Neural crest cell (in vitro differentiated cells): ENCODE data around the gene IL17RE. TPM values are rescaled to one million over a fixed set of nuclear protein-coding genes. Genes with fewer than 3 reads are reported as not detected.
A peak's percentile ranks its signal among the peaks of the same experiment; 100 is the strongest.
"Not testable (repeated sequence)": the region's sequence is repeated elsewhere in the genome, so short reads cannot be mapped to it uniquely, and the experiment has no call there.

ENCODE experiments used
- DNase-seq: peaks from one replicate; pipeline ENCODE4 v3.0.0; 2021; ENCODE audit warnings: low read depth, mixed read lengths, low spot score
- H3K27ac Mint-ChIP-seq: one replicate; pipeline ENCODE4 v1.8.0; 2021; ENCODE audit warnings: mild to moderate bottlenecking, mixed read lengths; ENCODE audit not compliant: unreplicated experiment
- H3K27me3 Mint-ChIP-seq: 2 replicates; pipeline ENCODE4 v1.8.0; 2021; ENCODE audit warnings: low read depth, mild to moderate bottlenecking, mixed read lengths
- H3K36me3 Mint-ChIP-seq: 2 replicates; pipeline ENCODE4 v1.8.0; 2021; ENCODE audit warnings: low read depth, mild to moderate bottlenecking, mixed read lengths
- H3K4me1 Mint-ChIP-seq: 2 replicates; pipeline ENCODE4 v1.8.0; 2021; ENCODE audit warnings: mixed read lengths
- H3K4me3 Mint-ChIP-seq: one replicate; pipeline ENCODE4 v1.8.0; 2021; ENCODE audit warnings: mild to moderate bottlenecking, mixed read lengths
- H3K9me3 Mint-ChIP-seq: 2 replicates; pipeline ENCODE4 v1.8.0; 2021; ENCODE audit warnings: mixed read lengths
- total RNA-seq: library from RNA; stranded (reverse); gene quantifications from 2 replicates; pipeline ENCODE4 v1.2.1, GENCODE V29; 2021
- TF ChIP-seq, protein P1 (sequence below): fragments of 200-600 bp; sonication (generic); conservative IDR thresholded peaks from 2 replicates; pipeline ENCODE4 v1.5.0; 2021; ENCODE audit warnings: antibody characterized with exemption, mild to moderate bottlenecking

IL17RE gene
- total RNA-seq, 1 donor from 2014 or later, result 1.7 TPM

DNA sequence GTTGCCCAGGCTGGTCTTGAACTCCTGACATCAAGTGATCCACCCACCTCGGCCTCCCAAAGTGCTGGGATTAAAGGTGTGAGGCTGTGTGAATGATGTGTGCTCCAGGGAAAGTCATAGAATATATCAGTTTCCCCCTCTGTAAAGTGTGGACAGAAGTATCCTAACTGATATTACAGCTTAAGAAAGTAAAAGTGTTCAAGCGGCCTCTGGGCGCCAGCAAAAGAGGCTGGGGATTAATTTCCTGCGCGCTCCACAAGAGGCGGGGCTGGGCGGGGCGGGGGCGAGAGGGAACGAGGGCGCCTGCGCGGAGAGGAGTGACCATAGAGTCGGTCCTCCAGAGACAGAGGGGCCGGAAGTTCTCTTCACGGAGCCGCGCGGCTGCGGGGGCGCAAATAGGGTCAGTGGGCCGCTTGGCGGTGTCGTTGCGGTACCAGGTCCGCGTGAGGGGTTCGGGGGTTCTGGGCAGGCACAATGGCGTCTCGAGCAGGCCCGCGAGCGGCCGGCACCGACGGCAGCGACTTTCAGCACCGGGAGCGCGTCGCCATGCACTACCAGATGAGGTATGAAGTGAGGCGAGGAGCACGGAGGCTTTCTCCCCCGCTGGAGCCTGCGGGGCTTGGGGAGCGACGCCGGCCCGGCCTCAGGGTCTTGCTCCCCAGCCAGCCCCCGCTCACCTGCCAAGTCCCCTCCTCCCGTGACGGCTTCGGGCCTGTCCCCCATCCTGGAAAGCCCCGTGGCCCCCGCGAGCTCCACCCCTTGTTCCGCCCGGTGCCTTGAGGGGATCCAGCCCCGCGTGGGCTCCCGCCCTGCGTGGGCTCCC is 12.2 kb upstream of the IL17RE start, which contains the start of gene JAGN1:
TSS of gene JAGN1 (plus strand) at position 362 of the 823 bp plus-strand sequence. CDS start at position 475, 113 bp downstream.
- Mint-ChIP-seq H3K36me3 (peaks cover 13% of the 10 kb centered on the region), H3K27ac (peak within 1 kb of the TSS; percentile 99), H3K4me1 (peaks cover 19% of the 10 kb centered on the region), H3K4me3 (peak within 1 kb of the TSS; percentile 99), H3K9me3 (no peaks in the 10 kb centered on the region), H3K27me3 (no peaks in the 10 kb centered on the region)
- TF ChIP-seq, protein P1, sequence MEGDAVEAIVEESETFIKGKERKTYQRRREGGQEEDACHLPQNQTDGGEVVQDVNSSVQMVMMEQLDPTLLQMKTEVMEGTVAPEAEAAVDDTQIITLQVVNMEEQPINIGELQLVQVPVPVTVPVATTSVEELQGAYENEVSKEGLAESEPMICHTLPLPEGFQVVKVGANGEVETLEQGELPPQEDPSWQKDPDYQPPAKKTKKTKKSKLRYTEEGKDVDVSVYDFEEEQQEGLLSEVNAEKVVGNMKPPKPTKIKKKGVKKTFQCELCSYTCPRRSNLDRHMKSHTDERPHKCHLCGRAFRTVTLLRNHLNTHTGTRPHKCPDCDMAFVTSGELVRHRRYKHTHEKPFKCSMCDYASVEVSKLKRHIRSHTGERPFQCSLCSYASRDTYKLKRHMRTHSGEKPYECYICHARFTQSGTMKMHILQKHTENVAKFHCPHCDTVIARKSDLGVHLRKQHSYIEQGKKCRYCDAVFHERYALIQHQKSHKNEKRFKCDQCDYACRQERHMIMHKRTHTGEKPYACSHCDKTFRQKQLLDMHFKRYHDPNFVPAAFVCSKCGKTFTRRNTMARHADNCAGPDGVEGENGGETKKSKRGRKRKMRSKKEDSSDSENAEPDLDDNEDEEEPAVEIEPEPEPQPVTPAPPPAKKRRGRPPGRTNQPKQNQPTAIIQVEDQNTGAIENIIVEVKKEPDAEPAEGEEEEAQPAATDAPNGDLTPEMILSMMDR, result peak; percentile 19
- peak; percentile 88 for DNase-seq

- peaks cover 13% of the 10 kb centered on the region for H3K36me3 Mint-ChIP-seq
- H3K9me3 Mint-ChIP-seq, result no peaks in the 10 kb centered on the region
- TF ChIP-seq, protein P1, result no peak
- peaks cover 19% of the 10 kb centered on the region for H3K4me1 Mint-ChIP-seq
- peak overlapping the region; percentile 99 for H3K4me3 Mint-ChIP-seq
- H3K27ac Mint-ChIP-seq, result peak overlapping the region; percentile 99
- DNase-seq, result no peak
- H3K27me3 Mint-ChIP-seq, result no peaks in the 10 kb centered on the region
These were observed 11.5 kb upstream of the IL17RE start for GRCh38 chr3:9891072-9891622.

GRCh38 chr3:9893739-9894138 is 8.9 kb upstream of the IL17RE start:
- Mint-ChIP-seq H3K4me1 (peaks cover 19% of the 10 kb centered on the region), H3K27me3 (no peaks in the 10 kb centered on the region), H3K4me3 (peak overlapping the region; percentile 50), H3K9me3 (no peaks in the 10 kb centered on the region), H3K36me3 (peaks cover 13% of the 10 kb centered on the region), H3K27ac (no peak overlapping the region)
- TF ChIP-seq, protein P1, result no peak
- no peak for DNase-seq

- not testable (repeated sequence) for H3K27ac Mint-ChIP-seq, DNase-seq, H3K27me3 Mint-ChIP-seq, H3K9me3 Mint-ChIP-seq, H3K4me3 Mint-ChIP-seq
- Mint-ChIP-seq H3K36me3 (peaks cover 13% of the 10 kb centered on the region), H3K4me1 (peaks cover 19% of the 10 kb centered on the region)
These were observed 6.9 kb upstream of the IL17RE start for GRCh38 chr3:9895715-9896114.

DNA sequence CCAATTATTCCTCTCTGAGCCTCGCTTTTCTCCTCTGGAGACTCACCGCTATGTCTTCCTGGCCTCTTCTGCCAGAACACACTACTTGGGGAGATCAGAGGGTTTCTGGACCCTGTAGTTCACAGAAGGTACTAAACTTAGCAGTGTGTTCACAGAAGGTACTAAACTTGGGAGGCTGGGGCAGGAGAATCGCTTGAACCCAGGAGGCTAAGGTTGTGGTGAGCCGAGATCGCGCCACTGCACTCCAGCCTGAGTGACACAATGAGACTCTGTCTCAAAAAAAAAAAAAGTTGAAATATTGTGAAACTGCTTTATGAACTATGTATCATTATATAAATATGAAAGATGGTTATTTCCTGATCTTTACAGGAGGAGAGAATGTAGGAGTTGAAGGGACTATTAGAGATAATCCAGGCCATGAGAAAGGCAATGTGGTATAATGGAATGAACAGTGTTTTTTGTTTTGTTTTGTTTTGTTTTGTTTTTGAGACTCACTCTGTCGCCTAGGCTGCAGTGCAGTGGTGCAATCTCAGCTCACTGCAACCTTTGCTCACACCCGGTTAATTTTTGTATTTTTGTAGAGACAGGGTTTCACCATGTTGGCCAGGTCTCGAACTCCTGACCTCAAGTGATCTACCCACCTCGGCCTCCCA is 5.8 kb upstream of the IL17RE start:
- not testable (repeated sequence) for H3K4me3 Mint-ChIP-seq, H3K9me3 Mint-ChIP-seq, H3K4me1 Mint-ChIP-seq, H3K27ac Mint-ChIP-seq, DNase-seq, H3K27me3 Mint-ChIP-seq
- H3K36me3 Mint-ChIP-seq, result peaks cover 13% of the 10 kb centered on the region

DNA sequence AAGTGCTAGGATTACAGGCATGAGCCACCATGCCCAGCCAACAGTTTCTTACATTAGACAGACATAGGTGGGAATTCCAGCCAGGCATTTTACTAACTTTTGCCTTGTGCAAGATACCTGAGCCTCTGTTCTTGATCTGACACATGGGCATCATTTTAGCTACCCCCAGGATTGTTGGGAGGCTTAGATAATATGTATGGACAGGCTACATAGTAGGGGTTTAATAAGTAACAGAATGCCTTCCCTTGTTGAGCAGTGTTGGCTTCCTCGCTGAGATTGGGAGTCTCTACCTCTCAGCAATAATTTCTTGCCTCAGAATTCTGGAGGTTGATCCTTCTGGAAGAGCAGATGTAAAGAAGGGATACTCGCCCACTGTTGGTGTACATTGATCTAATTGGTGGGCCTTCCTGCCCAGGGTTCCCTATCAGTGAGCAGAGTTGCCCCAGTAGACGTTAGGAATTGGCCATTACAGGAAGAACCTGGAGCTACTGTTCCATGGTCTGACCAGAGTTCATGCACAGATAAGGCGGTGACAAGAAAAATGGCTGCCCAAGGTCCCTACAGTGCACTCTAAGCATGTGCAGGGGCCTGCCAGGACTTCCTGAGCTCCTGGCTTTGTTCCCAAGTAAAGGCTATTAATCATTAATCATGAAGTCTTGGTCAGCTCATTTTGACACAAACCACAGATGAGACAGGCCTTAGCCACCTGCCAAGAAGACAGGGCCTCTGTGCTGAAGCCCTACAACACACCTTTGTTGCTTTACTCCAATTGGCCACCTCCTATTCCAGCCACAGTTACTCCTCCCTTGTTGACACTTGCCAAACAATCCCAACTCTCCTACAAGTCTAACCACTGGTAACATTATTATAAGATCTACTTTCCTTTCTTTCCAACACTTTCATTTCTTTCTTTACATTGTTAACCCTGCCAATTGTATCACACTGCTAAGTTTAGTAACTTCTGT is 5.0 kb upstream of the IL17RE start:
- H3K4me1 Mint-ChIP-seq, result peaks cover 5% of the 10 kb centered on the region
- TF ChIP-seq, protein P1, result no peak
- H3K36me3 Mint-ChIP-seq, result peaks cover 9% of the 10 kb centered on the region
- H3K27me3 Mint-ChIP-seq, result no peaks in the 10 kb centered on the region
- DNase-seq, result no peak
- H3K4me3 Mint-ChIP-seq, result peak overlapping the region; percentile 18
- no peak overlapping the region for H3K27ac Mint-ChIP-seq
- no peaks in the 10 kb centered on the region for H3K9me3 Mint-ChIP-seq
